K562 (cell line): Measurements from ENCODE around the gene SLC4A3. TPM values are rescaled to one million over a fixed set of nuclear protein-coding genes. Genes with fewer than 3 reads are reported as not detected.

ENCODE experiments used
- ATAC-seq: fragments of 200-7000 bp; cut with Tn5 transposase; 3 replicates; pipeline ENCODE4 v1.9.1; 2020; ENCODE audit warnings: moderate library complexity
- BruUV-seq: library from RNA; stranded (reverse); fragments of 400-500 nt; replicated peaks from 2 replicates; lab custom pipeline; 2021; lab: Mats Ljungman, UMichigan
- CTCF ChIA-PET: fragments of 300-600 bp; formaldehyde crosslinking; extraction: SDS; loops from one replicate; lab custom pipeline; 2021; ENCODE audit warnings: low intra/inter-chr PET ratio; lab: Yijun Ruan, JAX
- POLR2A ChIA-PET: fragments of 300-600, 350-650 bp; sonication (Branson Sonifier 250); formaldehyde crosslinking; extraction: SDS; loops from one replicate; lab custom pipeline; 2021; ENCODE audit warnings: antibody characterized with exemption, inconsistent platforms; lab: Yijun Ruan, JAX
- DNase-seq, 4 experiments: peaks; one replicate each; pipeline versions ENCODE4 v3.0.0 to v3.0.0-alpha.2; 2011 to 2018; ENCODE audit warnings: low spot score in 3 of 4, mixed read lengths in 3 of 4; ENCODE audit errors: extremely low read depth in 1 of 4
- FAIRE-seq: peaks from 2 replicates; lab custom pipeline; 2011; peaks lifted over from hg19 to GRCh38; lab: Jason Lieb, UNC
- H2AFZ ChIP-seq: 2 replicates; pipeline ENCODE4 v1.6.0; 2011; ENCODE audit warnings: low read depth, low read length, control low read depth, inconsistent platforms
- H3K27ac ChIP-seq: fragments of 200-600 bp; 3 replicates; pipeline ENCODE4 v1.8.0; 2011; ENCODE audit warnings: low read depth, mild to moderate bottlenecking, control low read depth, inconsistent platforms, low read length, moderate library complexity, mixed read lengths; ENCODE audit errors: extremely low read depth
- H3K27me3 ChIP-seq, 2 experiments: fragments of 300-600 bp in 1 of 2; 2 replicates in 1 of 2; 3 replicates in 1 of 2; pipeline versions ENCODE4 v1.6.0 to v1.8.0; 2011; ENCODE audit warnings: inconsistent platforms in 2 of 2, low read length in 2 of 2, mild to moderate bottlenecking in 1 of 2, mixed read lengths in 1 of 2, moderate library complexity in 1 of 2; ENCODE audit not compliant: control insufficient read depth in 2 of 2, insufficient read depth in 2 of 2
- H3K36me3 ChIP-seq: fragments of 300-600 bp; 3 replicates; pipeline ENCODE4 v1.8.0; 2011; ENCODE audit warnings: mild to moderate bottlenecking, low read length, inconsistent platforms; ENCODE audit not compliant: control insufficient read depth, insufficient read depth
- H3K4me1 ChIP-seq, 2 experiments: fragments of 200-600 bp in 1 of 2; replicated peaks in 1 of 2; 2 replicates in 1 of 2; 3 replicates in 1 of 2; pipeline versions ENCODE4 v1.5.1 to v1.8.0; 2011; ENCODE audit warnings: inconsistent platforms in 2 of 2, low read length in 2 of 2, mild to moderate bottlenecking in 1 of 2, mixed read lengths in 1 of 2, moderate library complexity in 1 of 2; ENCODE audit not compliant: control insufficient read depth in 2 of 2, insufficient read depth in 2 of 2
- H3K4me2 ChIP-seq: 2 replicates; pipeline ENCODE4 v1.6.1; 2011; ENCODE audit warnings: low read length, control low read depth, inconsistent platforms, mixed read lengths; ENCODE audit not compliant: insufficient read depth
- H3K4me3 ChIP-seq: fragments of 200-600 bp; sonication (generic), shearing (Covaris generic); 2 replicates; pipeline ENCODE4 v1.5.1; 2016; ENCODE audit warnings: control low read depth, inconsistent platforms
- H3K79me2 ChIP-seq: fragments of 200-600 bp; 3 replicates; pipeline ENCODE4 v1.8.0; 2011; ENCODE audit warnings: low read length, inconsistent platforms; ENCODE audit not compliant: control insufficient read depth, insufficient read depth
- H3K9ac ChIP-seq, 2 experiments: 2 replicates each; pipeline versions ENCODE4 v1.6.0 to v1.6.1; 2011; ENCODE audit warnings: low read depth in 2 of 2, low read length in 2 of 2, control low read depth in 1 of 2, inconsistent platforms in 1 of 2, mild to moderate bottlenecking in 1 of 2, mixed read lengths in 1 of 2; ENCODE audit not compliant: insufficient read depth in 1 of 2
- H3K9me1 ChIP-seq: one replicate; pipeline ENCODE4 v1.6.0; 2011; ENCODE audit warnings: inconsistent platforms, mild to moderate bottlenecking, low read length, moderate library complexity; ENCODE audit not compliant: control insufficient read depth, insufficient read depth
- H3K9me3 ChIP-seq: replicated peaks from 2 replicates; pipeline ENCODE4 v1.5.1; 2011; ENCODE audit warnings: low read depth, low read length, inconsistent platforms; ENCODE audit not compliant: control insufficient read depth, insufficient read depth
- H4K20me1 ChIP-seq: replicated peaks from 2 replicates; pipeline ENCODE4 v1.6.1; 2011; ENCODE audit warnings: low read length, inconsistent platforms, mixed read lengths; ENCODE audit not compliant: control insufficient read depth, insufficient read depth
- CBX5 ChIP-seq: IDR thresholded peaks from 2 replicates; pipeline ENCODE4 v1.6.1; 2014; ENCODE audit warnings: low read depth, borderline replicate concordance
- ETV6 ChIP-seq, 3 experiments: fragments of 150-350 bp in 1 of 3; sonication (generic) in 1 of 3; formaldehyde crosslinking in 1 of 3; IDR thresholded peaks; 2 replicates each; pipeline versions ENCODE4 v1.6.1 to v1.8.0; 2014 to 2022; ENCODE audit warnings: borderline replicate concordance in 2 of 3, low read depth in 2 of 3, antibody characterized with exemption in 1 of 3, low read length in 1 of 3, mild to moderate bottlenecking in 1 of 3, missing genetic modification reagents in 1 of 3
- KAT7 ChIP-seq: sonication (generic); formaldehyde crosslinking; IDR thresholded peaks from 2 replicates; pipeline ENCODE4 v1.8.0; 2022; ENCODE audit warnings: missing genetic modification reagents, mild to moderate bottlenecking, borderline replicate concordance
- MITF ChIP-seq: IDR thresholded peaks from 2 replicates; pipeline ENCODE4 v1.6.1; 2014; ENCODE audit warnings: antibody characterized with exemption
- MXI1 ChIP-seq: IDR thresholded peaks from 2 replicates; pipeline ENCODE4 v1.6.1; 2011; ENCODE audit warnings: low read depth, mild to moderate bottlenecking, improper control_type of control experiment, low read length
- NFYB ChIP-seq: IDR thresholded peaks from 2 replicates; pipeline ENCODE4 v1.6.1; 2011; ENCODE audit warnings: mild to moderate bottlenecking, moderate library complexity; ENCODE audit not compliant: insufficient read length; ENCODE audit errors: extremely low read depth
- SMAD3 ChIP-seq: fragments of 450-650 bp; formaldehyde crosslinking; conservative IDR thresholded peaks from 2 replicates; pipeline ENCODE4 v1.4.0; 2020; ENCODE audit warnings: mild to moderate bottlenecking
- STAT5B ChIP-seq: fragments of 250-450 bp; sonication (Bioruptor Pico); IDR thresholded peaks from 2 replicates; pipeline ENCODE4 v1.8.0; 2021; ENCODE audit warnings: mild to moderate bottlenecking, inconsistent platforms
- ZBTB17 ChIP-seq: fragments of 450-650 bp; formaldehyde crosslinking; IDR thresholded peaks from 2 replicates; pipeline ENCODE4 v1.4.0; 2020; ENCODE audit warnings: mild to moderate bottlenecking
- ZNF764 ChIP-seq: fragments of 250-450 bp; sonication (Bioruptor Pico); IDR thresholded peaks from 2 replicates; pipeline ENCODE4 v1.4.0; 2020; ENCODE audit warnings: low read depth, mild to moderate bottlenecking, moderate library complexity
- WGBS: fragments of 100-300 bp; shearing (Covaris generic); methylation state at CpG from one replicate; pipeline ENCODE4 v1.1.6; 2016; ENCODE audit warnings: low coverage, mixed read lengths; ENCODE audit not compliant: insufficient coverage; ENCODE audit errors: missing lambda C conversion rate; 5-methylcytosine and 5-hydroxymethylcytosine counted together
- in situ Hi-C: fragments of 300-500 bp; cut with MboI; formaldehyde crosslinking; loops from 4 replicates; pipeline ENCODE4 v1.15.0; 2018; ENCODE audit warnings: inconsistent platforms, mixed read lengths
- intact Hi-C: fragments of 100-400 bp; cut with micrococcal nuclease; formaldehyde crosslinking; loops from 2 replicates; pipeline ENCODE4 v1.14.2; 2022
- polyA plus RNA-seq, 8 experiments: library from polyadenylated mRNA; depleted of rRNA in 4 of 8; stranded (reverse) in 5 of 8; unstranded in 3 of 8; fragments of >200 nt; fragmentation: Nextera tagmentation in 2 of 8; fragmentation: Illumina TruSeq in 1 of 8; extraction: Ambion mirVana in 2 of 8; extraction: Trizol in 1 of 8; gene quantifications; 2 replicates each; pipeline versions ENCODE4 v1.2.1 to v1.2.3, GENCODE V29; 2011 to 2014; ENCODE audit warnings: inconsistent platforms in 1 of 8, missing spikeins in 1 of 8
- total RNA-seq, 7 experiments: library from RNA; depleted of rRNA in 6 of 7; stranded (reverse); fragments of >200 nt in 6 of 7; fragmentation: Illumina TruSeq in 2 of 7; extraction: Trizol in 2 of 7; gene quantifications; 2 replicates each; pipeline versions ENCODE4 v1.2.1 to v1.2.3, GENCODE V29; 2011 to 2021; ENCODE audit warnings: low replicate concordance in 1 of 7
- TF ChIP-seq, protein P1 (sequence below): sonication (generic); formaldehyde crosslinking; IDR thresholded peaks from 2 replicates; pipeline ENCODE4 v1.8.0; 2023; ENCODE audit warnings: mild to moderate bottlenecking, missing genetic modification reagents

The SLC4A3 gene
- total and polyA plus RNA-seq, 9 of the 15 experiments (the other 6 are each of a cell fraction or from before 2014, with no cell fraction given) = 0.04 to 0.31 (median 0.16) TPM; not detected in 5

- Histone ChIP-seq H3K27ac (no peak overlapping the region), H3K4me3 (no peak overlapping the region), H3K9me1 (no peaks in the 10 kb centered on the region), H3K9ac (no peak overlapping the region), H3K4me1 (peaks cover 0 to 3% of the 10 kb centered on the region in 2 experiments; a peak in 3 of 5 replicates), H3K36me3 (no peaks in the 10 kb centered on the region), H3K9me3 (no peaks in the 10 kb centered on the region), H4K20me1 (no peaks in the 10 kb centered on the region), H3K79me2 (no peaks in the 10 kb centered on the region), H3K27me3 (no peaks in the 10 kb centered on the region), H3K4me2 (no peak overlapping the region), H2AFZ (no peak overlapping the region)
- in situ Hi-C loops = no loop called here
- CTCF ChIA-PET = no interaction called here
- no peak for DNase-seq
- ATAC-seq = no peak
- WGBS = 50% methylated on average over 2 of the region's 3 CpGs
- intact Hi-C loops = no loop called here
- TF ChIP-seq KAT7 (CRISPR knock-in tag) (no peak), ZNF764 (CRISPR knock-in tag) (no peak), ETV6 (IDR thresholded peaks at IDR 0.05; ENCODE audit: borderline replicate concordance in 1 of 2, low read depth in 2 of 2, low read length in 1 of 2) (no peak), ETV6 (CRISPR knock-in tag; IDR thresholded peaks at IDR 0.05; ENCODE audit: borderline replicate concordance) (no peak), CBX5 (no peak), NFYB (no peak), ZBTB17 (CRISPR knock-in tag) (no peak), STAT5B (CRISPR knock-in tag) (no peak), SMAD3 (CRISPR knock-in tag) (no peak), MITF (no peak), MXI1 (no peak)
- TF ChIP-seq, protein P1, sequence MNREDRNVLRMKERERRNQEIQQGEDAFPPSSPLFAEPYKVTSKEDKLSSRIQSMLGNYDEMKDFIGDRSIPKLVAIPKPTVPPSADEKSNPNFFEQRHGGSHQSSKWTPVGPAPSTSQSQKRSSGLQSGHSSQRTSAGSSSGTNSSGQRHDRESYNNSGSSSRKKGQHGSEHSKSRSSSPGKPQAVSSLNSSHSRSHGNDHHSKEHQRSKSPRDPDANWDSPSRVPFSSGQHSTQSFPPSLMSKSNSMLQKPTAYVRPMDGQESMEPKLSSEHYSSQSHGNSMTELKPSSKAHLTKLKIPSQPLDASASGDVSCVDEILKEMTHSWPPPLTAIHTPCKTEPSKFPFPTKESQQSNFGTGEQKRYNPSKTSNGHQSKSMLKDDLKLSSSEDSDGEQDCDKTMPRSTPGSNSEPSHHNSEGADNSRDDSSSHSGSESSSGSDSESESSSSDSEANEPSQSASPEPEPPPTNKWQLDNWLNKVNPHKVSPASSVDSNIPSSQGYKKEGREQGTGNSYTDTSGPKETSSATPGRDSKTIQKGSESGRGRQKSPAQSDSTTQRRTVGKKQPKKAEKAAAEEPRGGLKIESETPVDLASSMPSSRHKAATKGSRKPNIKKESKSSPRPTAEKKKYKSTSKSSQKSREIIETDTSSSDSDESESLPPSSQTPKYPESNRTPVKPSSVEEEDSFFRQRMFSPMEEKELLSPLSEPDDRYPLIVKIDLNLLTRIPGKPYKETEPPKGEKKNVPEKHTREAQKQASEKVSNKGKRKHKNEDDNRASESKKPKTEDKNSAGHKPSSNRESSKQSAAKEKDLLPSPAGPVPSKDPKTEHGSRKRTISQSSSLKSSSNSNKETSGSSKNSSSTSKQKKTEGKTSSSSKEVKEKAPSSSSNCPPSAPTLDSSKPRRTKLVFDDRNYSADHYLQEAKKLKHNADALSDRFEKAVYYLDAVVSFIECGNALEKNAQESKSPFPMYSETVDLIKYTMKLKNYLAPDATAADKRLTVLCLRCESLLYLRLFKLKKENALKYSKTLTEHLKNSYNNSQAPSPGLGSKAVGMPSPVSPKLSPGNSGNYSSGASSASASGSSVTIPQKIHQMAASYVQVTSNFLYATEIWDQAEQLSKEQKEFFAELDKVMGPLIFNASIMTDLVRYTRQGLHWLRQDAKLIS = no peak
- FAIRE-seq = no peak
- POLR2A ChIA-PET = interaction anchor here (1.0 kb wide), 2 partner anchors 10 to 34 kb away, joined by 3 to 4 read pairs; no protein-coding TSS in a partner anchor
- no TSS peak for BruUV-seq
These were observed 51.6 kb downstream of the SLC4A3 start for GRCh38 chr2:219679041-219679440.
